Purkinje cell (primary cell): ENCODE results near the gene EED. TPM values are rescaled to one million over a fixed set of nuclear protein-coding genes. Genes with fewer than 3 reads are reported as not detected.

Experiments used
- polyA plus RNA-seq: library from polyadenylated mRNA; unstranded; fragments of >200 nt; fragmentation: Nextera tagmentation; gene quantifications from 2 replicates; pipeline ENCODE4 v1.2.1, GENCODE V29; 2014

EED gene, protein sequence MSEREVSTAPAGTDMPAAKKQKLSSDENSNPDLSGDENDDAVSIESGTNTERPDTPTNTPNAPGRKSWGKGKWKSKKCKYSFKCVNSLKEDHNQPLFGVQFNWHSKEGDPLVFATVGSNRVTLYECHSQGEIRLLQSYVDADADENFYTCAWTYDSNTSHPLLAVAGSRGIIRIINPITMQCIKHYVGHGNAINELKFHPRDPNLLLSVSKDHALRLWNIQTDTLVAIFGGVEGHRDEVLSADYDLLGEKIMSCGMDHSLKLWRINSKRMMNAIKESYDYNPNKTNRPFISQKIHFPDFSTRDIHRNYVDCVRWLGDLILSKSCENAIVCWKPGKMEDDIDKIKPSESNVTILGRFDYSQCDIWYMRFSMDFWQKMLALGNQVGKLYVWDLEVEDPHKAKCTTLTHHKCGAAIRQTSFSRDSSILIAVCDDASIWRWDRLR
- polyA plus RNA-seq, result 33.9 and 36.0 TPM in 2 replicates

DNA sequence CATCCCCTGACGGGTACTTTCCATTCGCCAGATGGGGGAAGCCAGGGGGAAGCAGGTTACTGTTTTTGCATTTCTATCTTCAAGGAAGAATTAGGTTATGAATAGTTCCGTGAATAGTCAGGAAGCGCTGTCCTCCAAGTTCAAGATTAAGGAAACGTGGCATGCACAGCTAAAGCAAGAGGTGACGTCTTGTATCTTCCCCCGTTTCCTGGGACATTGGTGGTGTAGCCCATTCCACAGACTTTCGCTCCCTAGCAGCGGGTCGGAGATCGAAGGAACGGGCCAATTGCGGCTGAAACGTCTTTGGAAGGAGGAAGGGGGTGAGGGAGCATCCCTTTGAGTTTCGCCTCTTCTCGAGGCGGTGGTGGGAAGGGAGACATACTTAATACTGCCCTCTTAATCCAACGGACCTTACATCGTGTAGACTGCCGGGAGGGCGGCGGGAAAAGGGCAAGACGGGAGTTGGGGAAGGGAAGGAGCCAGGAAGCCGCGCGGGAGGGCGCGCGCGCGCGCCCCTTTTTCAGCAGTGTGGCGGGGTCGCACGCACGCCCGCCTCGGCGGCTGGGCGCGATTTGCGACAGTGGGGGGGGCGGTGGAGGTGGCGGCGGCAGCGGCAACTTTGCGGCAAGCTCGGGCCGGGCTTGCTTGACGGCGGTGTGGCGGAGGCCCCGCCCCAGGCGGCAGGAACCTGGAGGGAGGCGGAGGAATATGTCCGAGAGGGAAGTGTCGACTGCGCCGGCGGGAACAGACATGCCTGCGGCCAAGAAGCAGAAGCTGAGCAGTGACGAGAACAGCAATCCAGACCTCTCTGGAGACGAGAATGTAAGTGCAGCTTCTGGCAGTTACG lies at the start of gene EED:
TSS of gene EED (plus strand) at position 232 of the 847 bp plus-strand sequence. CDS start at position 709, 477 bp downstream.

DNA sequence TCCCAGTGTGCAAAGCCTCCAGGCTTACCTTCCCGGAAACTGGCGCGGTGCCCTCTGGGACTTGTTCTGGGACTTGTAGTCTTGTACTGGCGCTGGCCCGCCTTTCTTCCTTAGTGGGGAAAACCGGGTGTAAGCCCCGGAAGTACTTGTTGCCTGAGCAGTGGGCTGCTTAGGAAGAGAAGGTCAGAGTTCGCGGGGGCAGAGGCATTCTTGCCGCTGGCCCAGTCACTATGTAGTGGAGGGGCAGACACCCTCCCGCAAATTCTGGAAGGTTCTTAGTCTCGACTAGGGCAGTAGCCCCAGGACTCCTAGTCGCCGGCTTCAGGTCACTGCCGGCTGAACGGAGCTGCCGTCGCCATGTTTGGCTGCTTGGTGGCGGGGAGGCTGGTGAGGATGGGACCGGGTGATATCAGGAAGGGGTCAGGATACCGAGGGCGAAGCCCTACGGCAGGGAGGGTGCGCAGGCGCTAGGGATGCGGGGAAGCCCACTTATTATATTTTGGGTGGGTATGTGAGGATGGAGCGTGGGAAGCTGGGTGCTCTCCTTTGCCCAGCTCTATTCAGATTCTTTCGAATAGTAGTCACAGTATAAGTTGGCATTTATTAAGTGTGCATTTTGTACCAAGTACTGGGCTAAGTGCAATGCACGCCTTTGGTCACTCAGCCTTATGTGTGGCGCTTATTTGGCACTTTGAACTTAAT lies 57.7 kb downstream of the EED start, which contains the start of gene HIKESHI:
TSS of gene HIKESHI (plus strand) at position 149 of the 702 bp plus-strand sequence. CDS start at position 358, 209 bp downstream.

Other genes with a start within 250 kb of the EED start
- 54.7 and 57.2 TPM in 2 replicates for gene PICALM, start 175.7 kb upstream of the EED start, polyA plus RNA-seq
- 241 and 276 TPM in 2 replicates for gene HIKESHI, start 57.5 kb downstream of the EED start, polyA plus RNA-seq
- gene CCDC81, start 130.1 kb downstream of the EED start, polyA plus RNA-seq, result 3.4 TPM in 1 of 2 replicates, not detected in the other